ENCODE results near the gene MGAT5B. TPM values are rescaled to one million over a fixed set of nuclear protein-coding genes. Genes with fewer than 3 reads are reported as not detected.

The MGAT5B gene
- total and polyA plus RNA-seq, 8 donors = 0.10 to 1.7 (median 0.32) TPM; not detected in 4

GRCh38 chr17:76872874-76873221, 4.6 kb downstream of the MGAT5B start:
- TF ChIP-seq POLR2A (IDR thresholded peaks at IDR 0.05) = no peak
- no peak for TF ChIP-seq EP300 (IDR thresholded peaks at IDR 0.05)
- no peak for TF ChIP-seq POLR2AphosphoS5 (IDR thresholded peaks at IDR 0.05)
- no peak for TF ChIP-seq CTCF (IDR thresholded peaks at IDR 0.05)
- Histone ChIP-seq H3K9me3 (no peaks in the 10 kb centered on the region), H3K36me3 (no peaks in the 10 kb centered on the region), H3K4me1 (peaks cover 18 to 20% (median 19%) of the 10 kb centered on the region in 4 donors), H3K27me3 (peaks cover 15 to 58% (median 35%) of the 10 kb centered on the region in 3 donors), H3K27ac (no peak overlapping the region), H3K4me3 (no peak overlapping the region)
- 70 to 77% (median 75%) methylated on average over 9 of the region's 9 CpGs for WGBS, 5 donors
- intact Hi-C loops (cut with DNase I; ENCODE audit: low total_unique reads) = no loop called here
- no peak for DNase-seq

GRCh38 chr17:76873856-76874255, 5.7 kb downstream of the MGAT5B start:
- Histone ChIP-seq H3K27ac (no peak overlapping the region), H3K9me3 (no peaks in the 10 kb centered on the region), H3K4me1 (peaks cover 11 to 14% (median 13%) of the 10 kb centered on the region in 4 donors), H3K4me3 (no peak overlapping the region), H3K36me3 (no peaks in the 10 kb centered on the region), H3K27me3 (peaks cover 15 to 59% (median 33%) of the 10 kb centered on the region in 3 donors)
- TF ChIP-seq CTCF (IDR thresholded peaks at IDR 0.05) (no peak), EP300 (IDR thresholded peaks at IDR 0.05) (no peak)
- WGBS, 5 donors = 66 to 81% (median 75%) methylated on average over 4 of the region's 4 CpGs
- intact Hi-C loops (cut with DNase I; ENCODE audit: low total_unique reads) = no loop called here
- DNase-seq = no peak

- H3K4me3 ChIP-seq = no peak overlapping the region
- TF ChIP-seq CTCF (IDR thresholded peaks at IDR 0.05) (no peak), POLR2A (IDR thresholded peaks at IDR 0.05) (no peak), EP300 (IDR thresholded peaks at IDR 0.05) (no peak), POLR2AphosphoS5 (IDR thresholded peaks at IDR 0.05) (no peak)
- WGBS, 5 donors = 73 to 79% (median 76%) methylated on average over 8 to 9 of the region's 9 CpGs
- H3K4me1 ChIP-seq = no peaks in the 10 kb centered on the region
- H3K27ac ChIP-seq = no peak overlapping the region
- peaks cover 0 to 50% (median 14%) of the 10 kb centered on the region in 3 donors for H3K27me3 ChIP-seq
- H3K9me3 ChIP-seq = no peaks in the 10 kb centered on the region
- intact Hi-C loops (cut with DNase I; ENCODE audit: low total_unique reads) = no loop called here
- H3K36me3 ChIP-seq = no peaks in the 10 kb centered on the region
- no peak for DNase-seq
These were observed 9.2 kb downstream of the MGAT5B start for GRCh38 chr17:76877437-76877836.

GRCh38 chr17:76878568-76878967, 10.4 kb downstream of the MGAT5B start:
- no peaks in the 10 kb centered on the region for H3K9me3 ChIP-seq
- no peaks in the 10 kb centered on the region for H3K36me3 ChIP-seq
- intact Hi-C loops (cut with DNase I; ENCODE audit: low total_unique reads) = no loop called here
- no peak for DNase-seq
- peaks cover 0 to 39% (median 14%) of the 10 kb centered on the region in 3 donors for H3K27me3 ChIP-seq
- no peak overlapping the region for H3K27ac ChIP-seq
- no peaks in the 10 kb centered on the region for H3K4me1 ChIP-seq
- 73 to 81% (median 75%) methylated on average over 6 of the region's 6 CpGs for WGBS, 5 donors
- no peak overlapping the region for H3K4me3 ChIP-seq
- TF ChIP-seq EP300 (IDR thresholded peaks at IDR 0.05) = no peak
- no peak for TF ChIP-seq CTCF (IDR thresholded peaks at IDR 0.05)
- TF ChIP-seq POLR2A (IDR thresholded peaks at IDR 0.05) = no peak
- no peak for TF ChIP-seq POLR2AphosphoS5 (IDR thresholded peaks at IDR 0.05)

All from stomach (tissue), 9 donors.